GM12874 (cell line): ENCODE data around the gene LAMA1.

Experiments used
- TF ChIP-seq, protein P1 (sequence below): IDR thresholded peaks from 2 replicates; pipeline ENCODE4 v1.5.1; 2011; ENCODE audit warnings: low read depth, mild to moderate bottlenecking, control low read depth, low read length, moderate library complexity; ENCODE audit not compliant: insufficient read depth

The LAMA1 gene

DNA sequence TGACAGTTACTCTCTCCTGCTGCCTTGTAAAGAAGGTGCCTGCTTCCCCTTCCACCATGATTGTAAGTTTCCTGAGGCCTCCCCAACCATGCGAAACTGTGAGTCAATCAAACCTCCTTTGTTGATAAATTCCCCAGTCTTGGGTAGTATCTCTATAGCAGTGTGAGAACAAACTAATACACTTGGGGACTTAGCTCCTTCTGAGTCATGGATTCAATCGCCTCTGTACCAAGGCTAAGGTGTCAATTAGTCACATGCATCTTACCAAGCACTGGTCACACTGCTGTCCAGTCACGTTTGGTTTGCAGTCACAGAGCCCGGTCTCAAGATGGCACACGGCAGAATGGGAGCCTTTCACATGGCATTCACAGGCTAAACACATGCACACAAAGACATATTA lies 100.6 kb downstream of the LAMA1 start:
- TF ChIP-seq, protein P1, sequence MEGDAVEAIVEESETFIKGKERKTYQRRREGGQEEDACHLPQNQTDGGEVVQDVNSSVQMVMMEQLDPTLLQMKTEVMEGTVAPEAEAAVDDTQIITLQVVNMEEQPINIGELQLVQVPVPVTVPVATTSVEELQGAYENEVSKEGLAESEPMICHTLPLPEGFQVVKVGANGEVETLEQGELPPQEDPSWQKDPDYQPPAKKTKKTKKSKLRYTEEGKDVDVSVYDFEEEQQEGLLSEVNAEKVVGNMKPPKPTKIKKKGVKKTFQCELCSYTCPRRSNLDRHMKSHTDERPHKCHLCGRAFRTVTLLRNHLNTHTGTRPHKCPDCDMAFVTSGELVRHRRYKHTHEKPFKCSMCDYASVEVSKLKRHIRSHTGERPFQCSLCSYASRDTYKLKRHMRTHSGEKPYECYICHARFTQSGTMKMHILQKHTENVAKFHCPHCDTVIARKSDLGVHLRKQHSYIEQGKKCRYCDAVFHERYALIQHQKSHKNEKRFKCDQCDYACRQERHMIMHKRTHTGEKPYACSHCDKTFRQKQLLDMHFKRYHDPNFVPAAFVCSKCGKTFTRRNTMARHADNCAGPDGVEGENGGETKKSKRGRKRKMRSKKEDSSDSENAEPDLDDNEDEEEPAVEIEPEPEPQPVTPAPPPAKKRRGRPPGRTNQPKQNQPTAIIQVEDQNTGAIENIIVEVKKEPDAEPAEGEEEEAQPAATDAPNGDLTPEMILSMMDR, result no peak

DNA sequence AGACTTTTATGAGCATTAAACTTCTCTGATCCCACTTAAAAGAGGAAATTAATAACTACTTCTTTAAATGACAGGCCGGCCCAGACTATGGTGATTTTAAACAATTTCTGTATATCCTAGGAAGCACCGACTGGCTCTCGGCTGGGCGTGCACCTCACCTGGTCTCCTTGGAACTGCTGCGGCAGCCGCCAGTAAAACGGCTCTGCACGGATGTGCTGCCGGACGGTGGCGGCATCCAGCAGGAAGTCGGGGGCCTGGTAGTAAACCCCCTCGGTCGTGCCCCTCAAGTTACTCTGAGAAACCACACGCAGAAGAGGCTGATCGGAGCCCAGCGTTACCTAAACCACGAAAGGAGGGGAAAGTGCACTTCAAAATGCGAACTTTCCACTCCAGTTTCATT lies 106.5 kb downstream of the LAMA1 start:
- TF ChIP-seq, protein P1, result no peak

DNA sequence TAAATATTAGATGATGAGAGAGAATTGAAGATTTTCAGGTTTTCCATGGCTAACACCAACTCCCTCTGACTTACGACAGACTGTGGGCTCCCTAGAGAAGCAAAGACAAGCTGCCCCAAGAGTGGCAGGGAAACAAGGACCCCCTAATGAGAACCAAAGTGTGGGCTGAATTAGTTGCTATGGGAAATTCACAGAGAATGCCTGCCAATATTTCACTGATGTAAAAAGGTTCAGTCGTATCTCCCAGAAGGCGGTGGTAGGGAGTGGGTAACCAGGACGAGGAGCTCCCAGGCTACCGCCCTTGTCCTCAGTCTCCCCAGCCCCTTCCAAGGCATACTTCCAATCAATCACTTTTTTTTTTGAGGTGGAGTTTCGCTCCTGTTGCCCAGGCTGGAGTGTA lies 113.6 kb downstream of the LAMA1 start:
- TF ChIP-seq, protein P1, result no peak

DNA sequence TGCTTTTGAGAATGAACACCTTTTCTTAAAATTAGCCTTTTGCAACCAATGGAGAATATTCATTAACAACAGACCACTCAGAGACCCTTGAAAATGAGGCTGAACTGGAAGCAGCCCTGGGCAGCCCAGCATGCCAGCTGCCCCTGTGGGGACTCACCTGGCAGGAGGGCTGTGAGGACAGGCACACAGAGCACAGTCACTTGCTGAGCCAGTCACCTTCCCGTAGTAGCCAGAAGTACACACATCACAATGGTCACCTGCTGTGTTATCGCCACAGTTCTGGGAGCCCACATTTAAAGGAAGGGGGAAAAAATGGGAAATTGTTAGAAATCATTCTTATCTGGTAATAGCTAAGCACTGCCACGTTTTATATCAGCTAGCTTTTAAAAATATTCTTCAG lies 115.5 kb downstream of the LAMA1 start:
- TF ChIP-seq, protein P1, result no peak

DNA sequence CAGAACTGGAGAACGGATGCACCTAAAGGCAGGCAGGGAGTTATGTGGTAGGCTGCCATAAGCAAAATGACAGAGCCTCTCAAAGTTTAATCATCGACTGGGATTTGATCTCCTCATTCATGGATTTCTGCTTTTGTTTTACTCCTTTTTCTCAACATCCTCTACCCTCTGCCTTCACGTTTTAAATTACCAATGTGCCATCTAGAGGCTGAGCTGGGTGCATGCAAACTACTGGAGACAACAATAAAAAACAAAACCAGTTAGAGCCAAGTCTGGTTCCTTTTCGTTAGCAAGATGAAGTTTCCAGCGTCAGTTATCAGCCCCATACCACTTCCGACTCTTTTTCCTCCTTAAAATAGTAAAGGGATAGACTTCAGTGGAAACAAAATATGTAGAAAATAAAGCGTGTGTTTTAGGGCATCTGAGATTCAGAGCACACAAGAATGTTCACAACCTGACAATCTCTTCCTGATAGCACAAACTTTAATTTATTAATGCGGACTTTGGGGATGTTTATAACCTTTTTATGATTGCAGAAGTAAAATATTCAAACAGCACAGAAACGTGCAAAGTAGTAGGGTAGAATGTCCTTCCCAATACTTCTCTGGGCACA lies 117.0 kb downstream of the LAMA1 start:
- TF ChIP-seq, protein P1, result no peak; the same call in 1 of the 2 replicates

DNA sequence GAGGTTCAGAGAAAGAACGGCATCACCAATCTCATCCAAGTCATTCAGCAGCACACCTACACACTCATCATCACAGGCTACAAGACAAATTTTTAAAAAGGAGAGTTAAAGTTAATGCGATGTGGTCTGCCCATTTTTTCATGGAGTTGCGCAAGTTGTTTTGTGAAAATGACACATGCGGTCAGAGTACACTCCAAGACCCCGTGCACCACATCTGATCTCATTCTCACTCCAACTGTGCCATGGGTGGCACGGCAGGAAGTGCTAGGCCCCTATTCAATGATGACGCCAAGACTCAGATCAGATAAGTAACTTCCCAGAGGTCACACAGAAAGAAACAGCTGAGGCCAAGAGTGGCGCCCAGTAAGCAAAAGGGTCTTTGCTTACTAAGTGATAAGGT lies 119.8 kb downstream of the LAMA1 start:
- TF ChIP-seq, protein P1, result no peak

DNA sequence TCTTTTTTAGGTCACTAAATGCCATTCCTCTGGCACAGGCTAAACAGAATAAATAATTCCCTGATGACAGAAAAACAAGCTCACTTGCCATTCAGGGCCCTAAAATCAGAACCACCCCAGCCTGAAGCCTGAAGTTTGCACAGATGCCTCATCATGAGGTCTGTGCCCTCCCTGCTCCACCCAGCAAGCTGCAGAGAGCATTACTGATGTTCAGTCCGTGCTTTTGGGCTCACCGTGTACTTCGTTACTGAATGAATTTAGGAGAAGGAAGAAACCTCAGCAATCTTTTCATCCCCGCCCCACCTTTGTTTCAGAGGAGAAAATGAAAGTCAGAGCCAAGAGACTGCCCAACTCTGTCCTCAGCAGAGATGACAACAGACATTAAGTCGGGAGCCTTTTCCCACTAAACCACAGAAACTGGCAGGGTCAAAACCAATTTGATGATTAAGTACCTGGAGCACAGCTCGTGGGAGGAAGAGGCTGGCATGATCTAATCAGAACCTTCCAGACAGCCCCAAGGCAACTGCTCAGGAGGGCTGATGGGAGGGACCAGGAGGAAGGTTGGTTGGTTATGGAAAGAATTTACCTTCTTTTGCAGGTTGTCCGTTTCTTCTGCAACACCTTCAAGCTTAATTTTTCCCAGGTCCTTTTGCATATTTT lies 122.7 kb downstream of the LAMA1 start:
- TF ChIP-seq, protein P1, result no peak
